ENCODE data around the gene CDADC1.

The CDADC1 gene

DNA sequence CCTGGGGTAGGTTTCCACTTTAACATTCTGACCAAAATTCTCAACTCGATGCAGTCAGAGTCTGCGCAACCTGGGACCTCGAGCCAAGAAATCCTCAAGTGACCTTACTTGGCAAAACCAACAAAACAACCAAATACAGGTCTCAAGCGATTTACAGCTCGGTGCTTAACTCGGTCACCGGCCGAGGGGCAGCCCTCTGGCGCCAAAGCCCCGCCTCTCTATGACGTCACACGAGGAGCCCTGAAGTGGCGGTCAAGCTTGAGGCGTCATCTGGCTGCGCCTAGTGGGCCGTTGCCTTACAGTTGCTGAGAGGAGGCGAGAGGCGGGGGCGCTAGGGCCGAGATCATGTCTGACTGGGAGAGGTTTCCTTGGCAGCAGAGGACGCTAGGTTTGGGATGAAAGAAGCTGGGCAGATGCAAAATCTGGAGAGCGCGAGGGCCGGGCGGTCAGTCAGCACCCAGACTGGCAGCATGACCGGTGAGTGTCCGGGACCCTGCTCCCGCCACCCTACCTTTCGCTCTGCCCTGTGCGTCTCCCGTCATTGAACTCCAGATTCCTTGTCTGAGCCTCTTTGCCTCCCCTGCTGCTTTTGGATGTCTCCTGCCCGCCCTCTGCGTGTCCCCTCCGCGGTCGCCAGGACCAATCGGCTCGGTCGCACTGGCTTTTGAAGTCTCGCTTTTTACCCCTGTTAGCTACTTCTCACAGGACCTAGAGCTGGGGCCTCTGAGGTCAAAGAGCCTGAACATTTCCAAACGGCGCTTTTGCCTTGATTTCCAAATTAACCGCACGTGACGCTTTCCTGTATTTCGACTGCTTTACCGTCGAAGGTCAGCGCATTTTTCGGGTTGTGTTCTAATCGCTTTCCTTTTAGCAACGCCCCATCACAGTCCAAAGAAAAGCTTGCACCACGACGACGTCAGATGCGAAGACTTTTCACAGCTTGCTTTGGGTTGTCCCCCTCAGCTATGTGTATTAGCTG lies at the start of gene CDADC1:
TSS of gene CDADC1 (plus strand) at position 283 of the 979 bp plus-strand sequence. CDS start at position 396, 113 bp downstream.
- Histone ChIP-seq H3K27ac (peak within 1 kb of the TSS in 20 of 21 experiments; percentile 78 to 92 (median 85)), H3K4me3 (peak within 1 kb of the TSS; percentile 84 to 99 (median 91))

DNA sequence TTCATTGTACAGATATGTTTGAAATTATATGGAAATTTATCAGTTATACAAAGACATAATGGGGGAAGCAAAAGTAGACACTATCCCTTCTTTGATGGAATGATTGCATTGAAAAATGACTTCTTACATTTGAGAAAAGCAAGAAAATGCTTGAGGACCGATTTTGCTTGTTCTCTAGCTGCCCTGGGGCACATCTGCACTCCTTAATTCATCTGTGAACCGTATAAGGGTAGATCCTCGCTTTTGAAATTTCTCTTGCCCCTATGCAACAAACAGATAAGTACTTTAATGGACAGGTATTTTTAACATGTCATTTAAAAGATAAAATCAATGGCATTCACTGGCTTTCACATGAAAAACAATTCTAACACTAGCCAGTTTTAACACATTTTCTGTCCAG lies 41.1 kb upstream of the CDADC1 start:
- H3K27ac ChIP-seq: no peak overlapping the region
- no peak overlapping the region for H3K4me3 ChIP-seq

DNA sequence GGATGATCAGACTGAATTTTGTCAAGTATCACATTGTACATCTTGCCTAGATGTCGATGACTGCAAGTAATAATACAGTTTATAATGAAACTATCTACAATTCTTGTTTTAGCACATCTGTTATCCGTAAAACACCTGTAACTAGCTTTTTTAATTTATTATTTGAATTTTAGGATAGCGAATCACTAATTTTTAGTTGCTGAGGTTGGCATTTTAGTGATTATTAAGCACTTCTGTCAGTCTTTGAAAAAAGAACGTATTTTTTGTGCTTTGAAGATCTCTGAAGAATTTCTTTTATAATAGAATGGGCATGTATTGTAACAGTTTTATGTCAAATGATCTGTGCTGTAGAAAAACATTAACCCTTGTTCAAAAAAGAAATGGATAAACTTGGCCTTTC lies 39.1 kb upstream of the CDADC1 start:
- Histone ChIP-seq H3K4me3 (no peak overlapping the region), H3K27ac (no peak overlapping the region)

DNA sequence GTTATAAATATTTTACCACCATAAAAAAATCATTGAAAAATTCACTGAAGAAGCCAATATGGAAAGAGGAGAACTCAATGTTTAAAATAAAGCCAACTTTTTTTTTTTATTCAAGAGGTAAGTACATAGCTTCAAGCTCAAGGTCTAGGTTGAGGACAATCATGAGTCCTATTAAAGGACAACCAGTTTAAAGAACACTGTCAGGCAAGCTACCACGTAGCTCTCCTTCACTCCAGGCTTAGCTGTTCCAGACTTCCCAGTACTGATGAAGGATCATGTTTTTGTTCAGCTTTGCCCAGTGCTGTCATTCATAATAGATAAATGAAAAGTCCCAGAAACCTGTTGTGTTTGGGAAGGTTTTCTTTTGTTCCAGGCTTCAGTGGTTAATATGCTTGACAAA lies 37.6 kb upstream of the CDADC1 start:
- H3K27ac ChIP-seq: no peak overlapping the region
- no peak overlapping the region for H3K4me3 ChIP-seq

DNA sequence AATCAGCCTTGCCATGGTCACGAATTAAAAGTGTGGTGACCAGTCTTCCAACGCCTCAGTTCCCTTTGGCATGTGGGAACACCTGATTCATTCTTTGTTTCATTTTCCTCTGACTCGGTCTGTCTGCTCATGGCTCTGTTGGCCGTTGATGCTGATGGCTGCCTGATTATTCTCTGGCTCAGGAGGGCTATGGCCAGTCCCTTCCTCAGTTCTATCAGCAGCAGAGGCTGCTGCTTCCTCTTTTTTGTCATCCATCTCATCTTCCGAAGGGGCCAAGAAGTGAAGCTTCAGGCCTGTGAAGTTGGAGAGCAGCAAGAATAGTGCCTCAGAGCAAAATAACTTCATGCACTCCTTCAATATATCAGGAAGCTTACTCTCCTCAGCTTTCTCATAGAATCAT lies 37.1 kb upstream of the CDADC1 start:
- H3K4me3 ChIP-seq: no peak overlapping the region
- no peak overlapping the region for H3K27ac ChIP-seq

DNA sequence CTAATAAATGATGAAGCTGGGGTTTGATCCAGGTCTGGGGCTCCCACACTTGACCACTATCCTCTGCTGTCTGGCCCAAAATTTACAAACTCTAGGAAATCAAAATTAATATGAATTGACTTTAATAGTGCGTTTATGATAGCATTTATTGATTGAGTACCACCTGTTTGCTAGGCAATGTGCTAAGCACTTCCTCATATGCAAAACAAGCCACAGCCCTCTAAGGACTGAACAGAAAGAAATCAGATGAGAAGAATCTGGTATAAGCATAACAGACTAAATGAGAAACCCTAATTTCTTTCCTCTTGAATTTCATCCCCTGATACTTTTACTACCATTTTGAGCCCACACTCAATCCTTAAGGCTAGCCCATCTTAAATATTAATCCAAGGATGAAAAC lies 34.2 kb upstream of the CDADC1 start:
- no peak overlapping the region for H3K27ac ChIP-seq
- no peak overlapping the region for H3K4me3 ChIP-seq

DNA sequence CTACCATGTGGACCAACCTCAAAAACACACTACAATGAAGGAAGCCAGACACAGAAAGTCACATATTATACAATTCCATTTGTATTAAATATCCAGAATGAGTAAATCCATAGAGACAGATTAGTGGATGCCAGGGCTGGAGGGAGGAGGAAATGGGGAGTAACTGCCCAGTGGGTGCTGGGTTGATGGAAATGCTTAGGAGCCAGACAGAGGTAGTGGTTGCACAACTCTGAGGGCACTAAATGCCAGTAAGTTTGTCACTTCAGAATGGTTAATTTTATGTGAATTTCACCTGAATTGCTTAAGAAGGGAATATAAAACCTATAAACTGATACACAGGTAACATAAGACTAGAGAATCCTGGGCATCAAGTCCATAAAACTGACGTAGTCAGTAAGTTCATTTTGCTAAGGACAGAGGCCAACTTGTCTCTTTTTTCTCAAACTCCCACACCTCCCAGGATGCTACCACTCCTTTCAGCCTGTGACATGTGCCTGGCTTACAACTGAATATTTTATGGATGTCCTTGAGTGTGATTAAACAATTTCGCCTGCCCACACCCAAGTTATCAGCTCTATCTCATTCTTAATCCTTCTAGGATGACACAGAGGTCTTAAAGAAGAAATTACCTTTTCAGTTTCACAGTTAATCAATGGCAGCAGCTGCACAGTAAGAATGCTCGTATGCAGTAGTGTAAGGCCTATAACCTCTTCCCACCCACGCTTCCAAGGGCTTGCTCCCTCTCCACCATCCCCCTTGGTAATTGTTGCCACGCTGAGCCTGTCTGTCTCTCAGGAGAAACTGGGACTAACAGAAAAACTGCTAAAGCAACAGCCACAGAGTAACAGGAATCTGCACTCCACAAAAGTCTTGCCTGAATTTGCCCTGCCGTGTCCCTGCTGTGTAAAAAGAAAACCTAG lies 33.5 kb upstream of the CDADC1 start:
- peak overlapping the region in 1 of 21 experiments; percentile 38 for H3K27ac ChIP-seq

DNA sequence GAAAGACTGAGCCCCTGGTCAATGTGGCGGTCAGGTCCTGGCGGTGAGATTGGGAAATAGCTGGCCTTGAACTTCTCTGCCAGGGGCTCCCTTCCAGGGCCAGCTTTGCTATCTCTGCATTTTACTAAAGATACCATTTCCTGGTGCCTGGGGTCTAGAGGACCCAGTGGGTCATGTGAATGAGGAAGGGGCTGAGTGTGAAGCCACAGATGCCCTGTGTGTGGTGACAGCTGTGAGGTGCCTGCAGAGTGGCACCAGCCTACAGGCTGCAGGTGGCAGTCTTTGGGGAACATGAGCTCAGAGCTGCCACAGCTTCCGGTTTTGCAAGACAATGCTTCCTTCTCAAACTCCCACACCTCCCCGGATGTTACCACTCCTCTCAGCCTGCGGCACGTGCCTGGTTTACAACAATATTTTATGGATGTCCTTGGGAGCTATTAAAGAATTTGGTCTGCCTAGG lies 32.8 kb upstream of the CDADC1 start:
- Histone ChIP-seq H3K27ac (peak overlapping the region in 1 of 21 experiments; percentile 38), H3K4me3 (no peak overlapping the region)

More for the DNA sequence above, 33.5 kb upstream of the CDADC1 start:
- H3K4me3 ChIP-seq: no peak overlapping the region

DNA sequence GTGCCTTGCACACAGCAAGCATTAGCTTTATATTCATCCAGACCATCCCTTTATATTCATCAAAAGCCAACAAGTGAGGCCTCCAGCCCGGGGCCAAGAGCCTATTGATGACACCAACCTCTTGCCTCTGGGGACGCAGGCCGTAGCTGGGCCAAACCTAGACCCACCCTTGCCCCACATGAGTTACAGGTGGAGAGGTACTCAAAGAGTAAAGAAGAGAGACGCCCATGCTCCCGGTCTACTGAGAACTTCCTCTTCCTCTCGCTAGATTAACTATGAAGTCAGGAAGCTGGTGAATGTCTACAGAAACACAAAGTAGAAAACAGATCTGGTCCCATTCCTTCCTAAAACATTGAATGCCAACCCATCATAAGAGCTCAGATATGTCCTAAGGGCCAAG lies 31.4 kb upstream of the CDADC1 start:
- Histone ChIP-seq H3K27ac (no peak overlapping the region), H3K4me3 (no peak overlapping the region)

DNA sequence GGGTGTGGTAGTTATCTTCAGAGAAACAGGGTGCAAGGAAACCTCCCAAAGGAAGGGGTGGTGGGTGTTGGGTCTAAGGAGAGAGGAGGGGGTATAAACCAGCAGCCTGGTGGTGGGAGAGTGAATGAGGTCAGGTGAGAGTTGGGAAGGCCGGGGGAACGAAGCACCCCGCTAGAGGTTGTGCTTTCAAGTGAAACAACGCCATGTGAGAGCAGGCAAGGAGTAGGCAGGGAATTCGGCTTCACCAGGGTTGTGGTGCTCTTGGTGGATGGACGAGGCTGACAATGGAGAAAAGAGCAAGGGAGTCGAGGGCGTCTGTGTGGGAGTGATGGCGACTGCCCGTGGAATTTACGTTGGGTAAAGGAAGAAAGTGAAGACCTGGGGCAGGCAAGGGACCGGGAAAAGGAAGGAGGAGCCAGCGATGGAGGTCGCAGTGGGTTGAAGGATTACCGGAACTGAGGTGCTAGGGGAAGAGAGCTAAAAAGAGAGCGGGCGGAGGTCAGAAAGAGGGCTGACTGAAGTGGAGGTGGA lies 29.7 kb upstream of the CDADC1 start:
- Histone ChIP-seq H3K4me3 (no peak overlapping the region), H3K27ac (no peak overlapping the region)

DNA sequence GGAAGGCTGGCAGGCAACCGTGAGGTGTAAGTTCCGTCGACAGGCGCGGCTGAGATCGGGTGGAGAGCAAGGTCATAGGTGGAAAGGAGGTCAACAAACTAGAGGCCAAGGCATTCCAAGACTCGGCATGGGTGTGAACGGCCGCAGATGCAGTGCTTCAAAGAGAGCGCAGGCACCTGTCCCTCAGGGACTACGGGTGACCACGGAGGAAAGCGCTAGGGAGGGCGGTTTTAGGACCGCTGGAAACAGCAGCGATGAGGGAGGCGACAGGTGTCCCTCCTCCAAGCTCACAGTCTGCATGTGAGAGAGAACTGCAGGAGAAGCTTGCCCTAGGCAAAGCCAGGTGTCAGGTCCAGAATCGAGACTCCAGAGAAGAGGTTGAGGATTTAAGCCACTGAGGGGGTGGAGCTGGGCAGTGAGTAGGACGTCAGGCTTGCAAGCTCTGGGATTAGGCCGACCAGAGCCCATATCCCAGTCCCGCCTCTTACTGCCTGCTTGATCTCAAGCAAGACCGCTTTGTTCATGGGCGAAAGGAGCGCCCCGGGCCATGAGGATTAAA lies 29.2 kb upstream of the CDADC1 start:
- Histone ChIP-seq H3K4me3 (no peak overlapping the region), H3K27ac (no peak overlapping the region)

DNA sequence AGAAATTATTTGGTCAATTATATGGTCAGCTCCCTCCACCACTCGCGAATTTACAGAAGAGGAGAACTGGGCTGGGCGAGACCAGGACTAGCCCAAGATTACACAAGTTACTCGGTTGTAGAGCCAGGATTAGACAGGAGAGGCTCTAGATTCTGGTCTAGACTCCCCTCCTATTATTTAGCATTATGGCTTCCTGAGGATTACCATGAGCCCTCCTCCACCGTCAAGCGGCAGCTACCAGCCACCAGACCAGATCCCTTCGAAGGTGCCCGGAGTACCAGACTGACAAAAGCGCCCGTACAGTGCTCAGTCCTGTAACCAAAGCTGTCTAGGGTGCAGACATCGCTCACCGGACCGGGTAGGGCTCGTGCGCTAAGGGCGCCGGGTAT lies 28.1 kb upstream of the CDADC1 start:
- Histone ChIP-seq H3K4me3 (peak overlapping the region in 6 of 7 experiments; percentile 21 to 47 (median 35)), H3K27ac (no peak overlapping the region)

DNA sequence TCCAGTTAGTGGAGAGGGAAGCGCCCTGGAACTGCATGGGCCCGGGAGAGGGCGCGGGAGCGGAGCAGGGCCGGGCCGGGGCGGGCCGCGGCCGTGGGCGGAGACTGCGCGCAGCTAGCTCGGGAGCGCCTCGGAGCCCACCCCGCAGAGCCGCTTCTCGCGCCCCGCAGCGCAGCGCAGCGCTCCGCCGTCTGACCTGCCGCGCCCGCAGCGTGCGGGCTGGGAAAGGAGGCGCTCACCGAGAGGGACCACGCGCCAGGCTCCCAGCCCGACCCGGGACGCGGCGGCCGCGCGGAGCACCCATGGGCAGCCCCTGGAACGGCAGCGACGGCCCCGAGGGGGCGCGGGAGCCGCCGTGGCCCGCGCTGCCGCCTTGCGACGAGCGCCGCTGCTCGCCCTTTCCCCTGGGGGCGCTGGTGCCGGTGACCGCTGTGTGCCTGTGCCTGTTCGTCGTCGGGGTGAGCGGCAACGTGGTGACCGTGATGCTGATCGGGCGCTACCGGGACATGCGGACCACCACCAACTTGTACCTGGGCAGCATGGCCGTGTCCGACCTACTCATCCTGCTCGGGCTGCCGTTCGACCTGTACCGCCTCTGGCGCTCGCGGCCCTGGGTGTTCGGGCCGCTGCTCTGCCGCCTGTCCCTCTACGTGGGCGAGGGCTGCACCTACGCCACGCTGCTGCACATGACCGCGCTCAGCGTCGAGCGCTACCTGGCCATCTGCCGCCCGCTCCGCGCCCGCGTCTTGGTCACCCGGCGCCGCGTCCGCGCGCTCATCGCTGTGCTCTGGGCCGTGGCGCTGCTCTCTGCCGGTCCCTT lies 27.5 kb upstream of the CDADC1 start, which contains the start of gene MLNR:
TSS of gene MLNR (plus strand) at position 303 of the 820 bp plus-strand sequence. CDS start at position 303, 0 bp downstream.
- H3K4me3 ChIP-seq: peak within 1 kb of the TSS in 6 of 7 experiments; percentile 21 to 47 (median 35)
- H3K27ac ChIP-seq: no peak within 1 kb of the TSS

DNA sequence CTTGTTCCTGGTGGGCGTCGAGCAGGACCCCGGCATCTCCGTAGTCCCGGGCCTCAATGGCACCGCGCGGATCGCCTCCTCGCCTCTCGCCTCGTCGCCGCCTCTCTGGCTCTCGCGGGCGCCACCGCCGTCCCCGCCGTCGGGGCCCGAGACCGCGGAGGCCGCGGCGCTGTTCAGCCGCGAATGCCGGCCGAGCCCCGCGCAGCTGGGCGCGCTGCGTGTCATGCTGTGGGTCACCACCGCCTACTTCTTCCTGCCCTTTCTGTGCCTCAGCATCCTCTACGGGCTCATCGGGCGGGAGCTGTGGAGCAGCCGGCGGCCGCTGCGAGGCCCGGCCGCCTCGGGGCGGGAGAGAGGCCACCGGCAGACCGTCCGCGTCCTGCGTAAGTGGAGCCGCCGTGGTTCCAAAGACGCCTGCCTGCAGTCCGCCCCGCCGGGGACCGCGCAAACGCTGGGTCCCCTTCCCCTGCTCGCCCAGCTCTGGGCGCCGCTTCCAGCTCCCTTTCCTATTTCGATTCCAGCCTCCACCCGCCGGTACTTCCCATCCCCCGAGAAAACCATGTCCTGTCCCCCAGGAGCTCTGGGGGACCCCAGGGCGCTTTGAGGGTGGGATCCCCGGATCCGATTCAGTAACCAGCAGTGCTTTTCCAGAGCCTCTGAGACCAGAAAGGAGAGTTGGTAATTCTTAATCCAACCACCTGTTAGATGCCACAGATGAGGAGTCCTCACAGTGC lies 26.7 kb upstream of the CDADC1 start:
- H3K4me3 ChIP-seq: peak overlapping the region in 5 of 7 experiments; percentile 21 to 47 (median 36)
- no peak overlapping the region for H3K27ac ChIP-seq

DNA sequence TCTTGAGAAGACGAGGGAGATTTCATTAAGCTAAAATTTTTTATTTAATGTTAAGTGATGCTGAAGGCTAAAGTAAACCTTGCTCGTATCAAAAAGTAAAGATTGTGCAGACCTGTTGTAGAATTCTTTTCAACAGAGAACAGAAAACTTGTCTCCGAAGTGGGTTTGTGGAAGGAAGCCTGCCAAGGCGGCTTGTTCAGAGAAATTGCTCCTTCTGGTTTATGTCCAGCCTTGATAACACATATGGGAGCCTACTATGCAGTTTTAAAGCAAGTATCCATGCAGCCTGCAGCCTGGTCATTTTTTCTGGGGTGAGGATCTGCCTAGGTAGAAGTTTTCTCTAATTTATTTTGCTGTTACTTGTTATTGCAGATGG lies 26.1 kb upstream of the CDADC1 start:
- no peak overlapping the region for H3K4me3 ChIP-seq
- H3K27ac ChIP-seq: no peak overlapping the region

DNA sequence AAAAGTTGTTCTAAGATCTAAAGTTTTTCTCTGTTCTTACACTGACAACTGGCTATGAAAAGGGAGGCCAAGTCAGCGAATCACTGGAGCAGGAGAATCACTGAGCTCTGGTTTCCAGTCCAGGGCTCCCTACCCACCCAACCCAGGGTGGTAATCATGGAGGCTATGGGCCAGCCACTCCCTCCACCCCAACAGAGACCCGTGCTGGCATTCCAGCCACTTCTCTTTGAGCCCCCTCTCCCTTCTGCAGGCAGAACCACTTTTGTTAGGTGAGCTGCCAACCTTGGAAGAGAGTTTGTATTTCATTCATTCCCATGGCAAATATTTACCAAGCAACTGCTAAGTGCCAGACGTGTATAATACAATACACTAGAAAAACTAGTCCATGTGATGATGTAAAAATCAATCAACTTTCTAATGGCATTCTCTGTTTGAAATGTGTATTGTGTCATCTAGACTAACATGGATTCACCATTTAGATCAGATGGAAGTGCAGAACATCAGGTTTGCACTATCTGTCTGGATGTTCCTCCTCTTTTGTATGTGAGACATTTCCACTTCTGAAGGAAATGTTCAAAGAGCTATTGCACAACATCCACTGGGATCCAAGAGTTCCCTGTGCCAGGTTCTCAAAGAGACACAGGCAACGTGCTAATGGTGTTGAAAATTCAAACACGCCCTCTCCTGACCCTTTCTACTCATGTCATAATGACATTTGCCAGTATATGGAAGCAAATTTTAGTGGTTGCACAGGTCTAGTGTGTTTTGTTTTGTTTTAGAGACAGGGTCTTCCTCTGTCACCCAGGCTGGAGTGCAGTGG lies 22.3 kb upstream of the CDADC1 start:
- no peak overlapping the region for H3K27ac ChIP-seq
- H3K4me3 ChIP-seq: no peak overlapping the region

DNA sequence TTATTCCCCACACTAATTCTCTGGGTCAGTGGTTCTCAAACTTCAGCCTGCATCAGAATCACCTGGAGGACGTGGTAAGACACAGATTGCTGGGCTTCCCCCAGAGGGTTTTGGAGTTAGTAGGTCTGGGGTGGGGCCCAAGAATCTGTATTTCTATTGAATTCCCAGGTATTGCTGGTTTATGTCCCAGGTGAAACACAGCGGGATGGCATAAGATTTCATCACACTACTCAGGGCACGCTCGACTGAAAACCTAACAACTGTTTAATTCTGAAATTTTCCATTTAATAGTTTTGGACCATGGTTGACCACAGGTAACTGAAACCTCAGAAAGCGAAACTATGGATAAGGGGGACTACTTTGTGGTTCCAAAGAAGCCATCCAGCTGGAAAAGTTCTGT lies 21.1 kb upstream of the CDADC1 start:
- Histone ChIP-seq H3K4me3 (no peak overlapping the region), H3K27ac (no peak overlapping the region)
